GM12878 (cell line): Measurements from ENCODE around the gene LINC00237. TPM values are rescaled to one million over a fixed set of nuclear protein-coding genes. Genes with fewer than 3 reads are reported as not detected.

Experiments
- ATAC-seq: fragments of 200-7000 bp; cut with Tn5 transposase; 3 replicates; pipeline ENCODE4 v1.9.1; 2020; ENCODE audit warnings: mild to moderate bottlenecking, moderate library complexity
- BruUV-seq: library from RNA; stranded (reverse); fragments of 400-500 nt; replicated peaks from 2 replicates; lab custom pipeline; 2021; lab: Mats Ljungman, UMichigan
- CTCF ChIA-PET: fragments of 300-600 bp; sonication (Branson Sonifier 250); formaldehyde crosslinking; extraction: SDS; loops from one replicate; lab custom pipeline; 2021; ENCODE audit warnings: inconsistent platforms; lab: Yijun Ruan, JAX
- POLR2A ChIA-PET: fragments of 350-600 bp; formaldehyde crosslinking; extraction: SDS; loops from one replicate; lab custom pipeline; 2021; ENCODE audit warnings: inconsistent platforms; lab: Charles Lee
- RAD21 ChIA-PET: fragments of 300-600 bp; sonication (Branson Sonifier 250); formaldehyde crosslinking; loops from one replicate; lab custom pipeline; 2023; ENCODE audit warnings: antibody characterized with exemption; ENCODE audit not compliant: unreplicated experiment; lab: Charles Lee
- SMC1A ChIA-PET: fragments of 300-600 bp; sonication (Branson Sonifier 250); formaldehyde crosslinking; loops from one replicate; lab custom pipeline; 2023; ENCODE audit not compliant: unreplicated experiment, uncharacterized antibody; lab: Charles Lee
- DNase-seq: peaks from one replicate; pipeline ENCODE4 v3.0.0-alpha.2; 2011; ENCODE audit warnings: low read depth, low spot score
- FAIRE-seq: peaks from 3 replicates; lab custom pipeline; 2011; peaks lifted over from hg19 to GRCh38; lab: Jason Lieb, UNC
- H2AFZ ChIP-seq: 2 replicates; pipeline ENCODE4 v1.6.0; 2011; ENCODE audit warnings: low read depth, low read length, control low read depth; ENCODE audit not compliant: control insufficient read depth
- H3K27ac ChIP-seq: 2 replicates; pipeline ENCODE4 v1.5.1; 2011; ENCODE audit warnings: control low read depth; ENCODE audit not compliant: control insufficient read depth, insufficient read depth
- H3K27me3 ChIP-seq, 2 experiments: replicated peaks in 1 of 2; 2 replicates each; pipeline versions ENCODE4 v1.6.0 to v1.6.1; 2011; ENCODE audit warnings: low read length in 1 of 2; ENCODE audit not compliant: control insufficient read depth in 2 of 2, insufficient read depth in 2 of 2
- H3K36me3 ChIP-seq, 2 experiments: 2 replicates each; pipeline ENCODE4 v1.5.1; 2011; ENCODE audit warnings: low read length in 1 of 2; ENCODE audit not compliant: control insufficient read depth in 2 of 2, insufficient read depth in 2 of 2
- H3K4me1 ChIP-seq: 2 replicates; pipeline ENCODE4 v1.6.1; 2011; ENCODE audit warnings: mild to moderate bottlenecking, low read length, moderate library complexity, mixed read lengths; ENCODE audit not compliant: control insufficient read depth, insufficient read depth
- H3K4me2 ChIP-seq: 2 replicates; pipeline ENCODE4 v1.6.0; 2011; ENCODE audit warnings: control low read depth; ENCODE audit not compliant: control insufficient read depth, insufficient read depth
- H3K4me3 ChIP-seq: fragments of 200-600 bp; sonication (generic); 2 replicates; pipeline ENCODE4 v1.5.1; 2016
- H3K79me2 ChIP-seq: 2 replicates; pipeline ENCODE4 v1.6.0; 2011; ENCODE audit warnings: low read length; ENCODE audit not compliant: control insufficient read depth, insufficient read depth
- H3K9ac ChIP-seq: 2 replicates; pipeline ENCODE4 v1.8.0; 2011; ENCODE audit warnings: low read length, control low read depth, mixed read lengths; ENCODE audit not compliant: control insufficient read depth, insufficient read depth
- H3K9me3 ChIP-seq: replicated peaks from 3 replicates; pipeline ENCODE4 v1.5.1; 2011; ENCODE audit warnings: mild to moderate bottlenecking, low read length; ENCODE audit not compliant: control insufficient read depth, insufficient read depth
- H4K20me1 ChIP-seq: 2 replicates; pipeline ENCODE4 v1.6.0; 2011; ENCODE audit not compliant: control insufficient read depth, insufficient read depth
- BACH1 ChIP-seq: fragments of 450-650 bp; IDR thresholded peaks from 2 replicates; pipeline ENCODE4 v1.6.1; 2017; ENCODE audit warnings: mild to moderate bottlenecking, borderline replicate concordance
- BCL11A ChIP-seq: IDR thresholded peaks from 2 replicates; pipeline ENCODE4 v1.6.1; 2011; ENCODE audit warnings: low read depth, low read length
- FOS ChIP-seq: IDR thresholded peaks from 3 replicates; pipeline ENCODE4 v1.6.1; 2011; ENCODE audit warnings: borderline replicate concordance; ENCODE audit not compliant: insufficient read length; ENCODE audit errors: extremely low read depth
- IRF3 ChIP-seq: fragments of 450-650 bp; IDR thresholded peaks from 2 replicates; pipeline ENCODE4 v1.6.1; 2014; ENCODE audit warnings: mild to moderate bottlenecking
- IRF4 ChIP-seq: IDR thresholded peaks from 2 replicates; pipeline ENCODE4 v1.6.1; 2011; ENCODE audit warnings: low read depth, low read length
- MXI1 ChIP-seq: fragments of 150-350 bp; IDR thresholded peaks from 2 replicates; pipeline ENCODE4 v1.6.1; 2011; ENCODE audit warnings: low read depth, mild to moderate bottlenecking, inconsistent platforms, low read length, improper control_type of control experiment
- NKRF ChIP-seq: fragments of 450-650 bp; conservative IDR thresholded peaks from 2 replicates; pipeline ENCODE4 v1.6.1; 2017; ENCODE audit warnings: mild to moderate bottlenecking, moderate library complexity
- NRF1 ChIP-seq: conservative IDR thresholded peaks from 2 replicates; pipeline ENCODE4 v1.6.1; 2011; ENCODE audit warnings: mild to moderate bottlenecking, low read depth, low read length, improper control_type of control experiment
- RELB ChIP-seq: fragments of 450-650 bp; IDR thresholded peaks from 2 replicates; pipeline ENCODE4 v1.6.1; 2017; ENCODE audit warnings: low read depth, mild to moderate bottlenecking, moderate library complexity
- REST ChIP-seq: IDR thresholded peaks from 2 replicates; pipeline ENCODE4 v1.6.1; 2012; ENCODE audit warnings: mild to moderate bottlenecking, low read depth, low read length
- SMAD5 ChIP-seq: IDR thresholded peaks from 2 replicates; pipeline ENCODE4 v1.6.1; 2016; ENCODE audit warnings: antibody characterized with exemption, low read depth
- TCF12 ChIP-seq: IDR thresholded peaks from 2 replicates; pipeline ENCODE4 v1.6.1; 2011; ENCODE audit warnings: low read depth, mild to moderate bottlenecking, low read length
- USF1 ChIP-seq: IDR thresholded peaks from 2 replicates; pipeline ENCODE4 v1.6.1; 2011; ENCODE audit warnings: borderline replicate concordance, low read depth, mild to moderate bottlenecking, moderate library complexity, mixed read lengths, low read length; ENCODE audit not compliant: insufficient read depth; ENCODE audit errors: extremely low read length
- ZSCAN29 ChIP-seq: fragments of 450-650 bp; IDR thresholded peaks from 2 replicates; pipeline ENCODE4 v1.6.1; 2017; ENCODE audit warnings: mild to moderate bottlenecking, moderate library complexity
- WGBS: methylation state at CpG from one replicate; pipeline ENCODE4 v1.1.6; 2016; ENCODE audit warnings: low lambda C conversion rate; ENCODE audit not compliant: insufficient replicate concordance, insufficient coverage; ENCODE audit errors: missing lambda C conversion rate; 5-methylcytosine and 5-hydroxymethylcytosine counted together
- in situ Hi-C: fragments of 300-500 bp; cut with MboI; formaldehyde crosslinking; loops from 9 replicates; pipeline ENCODE4 v1.14.3; 2018; ENCODE audit warnings: mixed read lengths
- intact Hi-C: fragments of 100-400 bp; cut with micrococcal nuclease; formaldehyde crosslinking; loops from one replicate; pipeline ENCODE4 v1.14.2; 2022; ENCODE audit not compliant: unreplicated experiment
- polyA plus RNA-seq, 11 experiments: library from polyadenylated mRNA; depleted of rRNA in 4 of 11; unstranded in 6 of 11; stranded (reverse) in 5 of 11; fragments of >200 nt; fragmentation: Nextera tagmentation in 4 of 11; fragmentation: Illumina TruSeq in 1 of 11; extraction: Ambion mirVana in 4 of 11; extraction: Trizol in 1 of 11; gene quantifications; 1 replicate in 1 of 11; 2 replicates in 10 of 11; pipeline versions ENCODE4 v1.2.1 to v1.2.3, GENCODE V29; 2011 to 2016; ENCODE audit warnings: inconsistent platforms in 2 of 11, missing spikeins in 2 of 11, low read depth in 1 of 11
- total RNA-seq, 4 experiments: library from RNA; depleted of rRNA in 3 of 4; stranded (reverse); fragments of >200 nt in 3 of 4; fragmentation: Illumina TruSeq in 1 of 4; extraction: Trizol in 1 of 4; gene quantifications; 2 replicates each; pipeline versions ENCODE4 v1.2.1 to v1.2.3, GENCODE V29; 2013 to 2021

Gene LINC00237
- total and polyA plus RNA-seq, 10 of the 15 experiments (the other 5 are each of a cell fraction or from before 2014, with no cell fraction given), result not detected

GRCh38 chr20:21074605-21075336 is 31.4 kb downstream of the LINC00237 start:
- no peaks in the 10 kb centered on the region for H3K9me3 ChIP-seq
- H4K20me1 ChIP-seq, result no peaks in the 10 kb centered on the region
- no peak overlapping the region for H3K9ac ChIP-seq
- H3K27ac ChIP-seq, result no peak overlapping the region
- DNase-seq (peak; percentile 50), ATAC-seq (peak; percentile 98), FAIRE-seq (no peak)
- WGBS, result 10% methylated on average over 12 of the region's 12 CpGs
- intact Hi-C loops (no loop called here), in situ Hi-C loops (no loop called here)
- POLR2A ChIA-PET, result no interaction called here
- no peak overlapping the region for H2AFZ ChIP-seq
- H3K79me2 ChIP-seq, result no peaks in the 10 kb centered on the region
- SMC1A ChIA-PET, result interaction anchor here (1.2 kb wide), 1 partner anchor 17 kb away, joined by 4 read pairs; no protein-coding TSS in a partner anchor
- no peaks in the 10 kb centered on the region for H3K36me3 ChIP-seq
- BruUV-seq, result no TSS peak
- RAD21 ChIA-PET, result no interaction called here
- H3K27me3 ChIP-seq, result 0 out of 4 replicates have a peak, but pooled peaks cover 0 to 2% of the 10 kb centered on the region in 2 experiments
- CTCF ChIA-PET, result no interaction called here
- no peak overlapping the region for H3K4me3 ChIP-seq
- peak overlapping the region; percentile 33; the same call in 1 of the 2 replicates for H3K4me2 ChIP-seq
- H3K4me1 ChIP-seq, result peaks cover 10% of the 10 kb centered on the region; the same call in 1 of the 2 replicates
- TF ChIP-seq IRF4, result peak; percentile 92
- TF ChIP-seq REST, result no peak
- TF ChIP-seq BACH1, result no peak
- no peak for TF ChIP-seq IRF3
- TF ChIP-seq FOS, result no peak
- no peak for TF ChIP-seq RELB
- no peak for TF ChIP-seq TCF12
- TF ChIP-seq BCL11A, result peak; percentile 92
- TF ChIP-seq SMAD5, result no peak
- no peak for TF ChIP-seq NKRF
- TF ChIP-seq NRF1, result no peak
- no peak for TF ChIP-seq MXI1
- TF ChIP-seq USF1, result no peak
- no peak for TF ChIP-seq ZSCAN29
